ENCODE data around the gene GATA5. TPM values are rescaled to one million over a fixed set of nuclear protein-coding genes. Genes with fewer than 3 reads are reported as not detected.

Gene GATA5
- total RNA-seq, 1 experiment from 2014 or later: 0.18 TPM

GRCh38 chr20:62418709-62419487 is 56.9 kb downstream of the GATA5 start:
- no peaks in the 10 kb centered on the region for H3K79me2 ChIP-seq (ENCODE audit: low read length)
- no peaks in the 10 kb centered on the region for H3K9me2 ChIP-seq (replicated peaks; ENCODE audit: low read length)
- BruUV-seq (replicated peaks): no TSS peak
- POLR2A ChIA-PET (ENCODE audit: unreplicated experiment): interaction anchor here (0.6 kb wide), 1 partner anchor 119 kb away, joined by 3 read pairs; no protein-coding TSS in a partner anchor
- H4K20me1 ChIP-seq (ENCODE audit: low read length): no peaks in the 10 kb centered on the region
- H2AFZ ChIP-seq (ENCODE audit: low read length): no peak overlapping the region
- no peaks in the 10 kb centered on the region for H3K36me3 ChIP-seq (ENCODE audit: low read depth, low read length)
- CTCF ChIA-PET: no interaction called here
- no peaks in the 10 kb centered on the region for H3F3A ChIP-seq (ENCODE audit: low read length, unreplicated experiment)
- ATAC-seq: no peak
- no peaks in the 10 kb centered on the region for H3K27me3 ChIP-seq (ENCODE audit: low read length)
- H3K9ac ChIP-seq (ENCODE audit: low read length): no peak overlapping the region
- no peak overlapping the region for H3K4me2 ChIP-seq (ENCODE audit: low read length)
- H3K27ac ChIP-seq (ENCODE audit: low read length): no peak overlapping the region
- no peak for DNase-seq
- no peak overlapping the region for H3K4me3 ChIP-seq (ENCODE audit: low read length)
- H3K4me1 ChIP-seq (ENCODE audit: insufficient read depth, low read length): no peaks in the 10 kb centered on the region
- TF ChIP-seq EZH2 (IDR thresholded peaks at IDR 0.05; ENCODE audit: low read length, unreplicated experiment) (no peak), CTCF (conservative IDR thresholded peaks at IDR 0.05; ENCODE audit: low read depth, low read length) (no peak), EZH2phosphoT487 (IDR thresholded peaks at IDR 0.05; ENCODE audit: borderline replicate concordance, low read length) (no peak)
- intact Hi-C loops (cut with micrococcal nuclease): no loop called here
- no peaks in the 10 kb centered on the region for H3K9me3 ChIP-seq (ENCODE audit: low read length)

GRCh38 chr20:62417981-62418708 is 57.6 kb downstream of the GATA5 start:
- POLR2A ChIA-PET (ENCODE audit: unreplicated experiment): interaction anchor here (0.6 kb wide), 1 partner anchor 118 kb away, joined by 3 read pairs; no protein-coding TSS in a partner anchor
- no peaks in the 10 kb centered on the region for H3K79me2 ChIP-seq (ENCODE audit: low read length)
- DNase-seq: no peak
- H2AFZ ChIP-seq (ENCODE audit: low read length): no peak overlapping the region
- no peak overlapping the region for H3K9ac ChIP-seq (ENCODE audit: low read length)
- H3K27ac ChIP-seq (ENCODE audit: low read length): no peak overlapping the region
- H4K20me1 ChIP-seq (ENCODE audit: low read length): no peaks in the 10 kb centered on the region
- intact Hi-C loops (cut with micrococcal nuclease): no loop called here
- H3K36me3 ChIP-seq (ENCODE audit: low read depth, low read length): no peaks in the 10 kb centered on the region
- H3K4me2 ChIP-seq (ENCODE audit: low read length): no peak overlapping the region
- no peaks in the 10 kb centered on the region for H3F3A ChIP-seq (ENCODE audit: low read length, unreplicated experiment)
- no peaks in the 10 kb centered on the region for H3K4me1 ChIP-seq (ENCODE audit: insufficient read depth, low read length)
- TF ChIP-seq EZH2phosphoT487 (IDR thresholded peaks at IDR 0.05; ENCODE audit: borderline replicate concordance, low read length) (no peak), CTCF (conservative IDR thresholded peaks at IDR 0.05; ENCODE audit: low read depth, low read length) (no peak), EZH2 (IDR thresholded peaks at IDR 0.05; ENCODE audit: low read length, unreplicated experiment) (no peak)
- no peak for ATAC-seq
- no TSS peak for BruUV-seq (replicated peaks)
- CTCF ChIA-PET: no interaction called here
- no peaks in the 10 kb centered on the region for H3K27me3 ChIP-seq (ENCODE audit: low read length)
- H3K4me3 ChIP-seq (ENCODE audit: low read length): no peak overlapping the region
- no peaks in the 10 kb centered on the region for H3K9me2 ChIP-seq (replicated peaks; ENCODE audit: low read length)
- H3K9me3 ChIP-seq (ENCODE audit: low read length): no peaks in the 10 kb centered on the region
